Fibroblast of skin of abdomen (primary cell): Measurements from ENCODE around the gene BCL2L13.
A peak's percentile ranks its signal among the peaks of the same experiment; 100 is the strongest.
"Not testable (repeated sequence)": the region's sequence is repeated elsewhere in the genome, so short reads cannot be mapped to it uniquely, and the experiment has no call there.

ENCODE experiments used
- DNase-seq: peaks from one replicate; pipeline ENCODE4 v3.0.0-alpha.2; 2013

BCL2L13 gene

DNA sequence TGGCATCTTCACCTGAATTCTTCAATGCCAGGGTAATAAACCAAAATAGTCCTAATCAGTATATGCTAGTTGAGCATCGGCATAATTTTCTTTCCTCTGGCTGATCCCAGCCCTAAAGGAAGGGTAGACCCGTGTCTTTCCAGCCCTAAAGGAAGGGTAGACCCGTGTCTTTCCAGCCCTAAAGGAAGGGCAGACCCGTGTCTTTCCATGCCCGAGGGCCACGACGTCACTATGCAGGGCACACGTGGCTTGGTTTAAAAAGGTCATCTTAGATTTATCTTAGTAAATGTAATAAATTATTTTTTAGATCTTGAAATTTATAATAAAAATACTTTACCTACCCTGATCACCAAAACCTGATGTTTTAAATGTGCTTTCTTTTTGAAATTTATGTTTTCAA, 90.2 kb downstream of the BCL2L13 start:
- no peak for DNase-seq

DNA sequence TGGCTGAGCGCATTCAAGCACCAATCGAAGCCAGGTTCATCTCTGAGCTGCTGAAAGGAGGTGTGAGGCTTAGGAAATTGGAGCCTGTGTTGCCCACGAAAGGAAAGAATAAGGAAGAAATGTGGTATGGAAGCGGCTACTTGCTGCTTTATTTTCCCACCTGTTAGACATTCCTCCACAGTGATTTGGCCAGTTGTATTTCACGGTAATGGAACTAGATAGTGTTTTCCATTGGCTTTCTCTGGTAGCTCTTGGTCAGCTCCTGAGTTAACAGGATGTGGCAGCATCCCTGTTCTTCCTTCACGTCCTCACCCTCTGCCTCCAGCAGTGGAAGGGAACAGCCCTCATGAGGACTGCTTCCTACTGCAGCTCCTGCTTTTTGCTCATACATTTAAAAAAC, 91.0 kb downstream of the BCL2L13 start:
- no peak for DNase-seq

DNA sequence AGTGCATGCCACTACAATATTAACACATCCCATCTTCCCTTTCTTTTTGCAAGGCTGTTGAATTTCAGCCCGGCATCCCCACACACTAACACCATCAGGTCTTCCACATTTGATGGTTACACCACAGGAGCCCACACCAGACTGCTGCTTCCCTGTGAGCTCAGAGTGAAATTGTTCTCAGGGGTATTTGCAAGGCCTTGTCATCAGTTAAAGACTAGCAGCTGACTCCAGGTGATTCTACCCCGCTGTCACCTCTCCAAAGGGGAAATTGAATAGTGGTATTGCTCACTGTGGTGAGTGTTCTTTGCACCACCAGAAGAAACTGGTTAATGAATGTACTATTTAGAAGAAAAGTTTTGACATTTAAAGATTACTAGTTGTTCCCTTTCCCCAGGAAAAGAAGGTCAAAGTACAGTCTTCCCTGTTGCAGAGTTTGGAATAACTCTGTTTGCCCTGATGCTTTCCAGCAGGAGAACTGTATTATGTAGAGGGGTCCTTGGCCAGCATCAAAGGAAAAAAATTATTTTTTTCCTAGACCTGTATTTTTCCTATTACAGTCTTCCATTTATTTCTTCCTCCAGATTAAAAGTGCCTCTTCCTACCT, 93.8 kb downstream of the BCL2L13 start:
- no peak for DNase-seq

DNA sequence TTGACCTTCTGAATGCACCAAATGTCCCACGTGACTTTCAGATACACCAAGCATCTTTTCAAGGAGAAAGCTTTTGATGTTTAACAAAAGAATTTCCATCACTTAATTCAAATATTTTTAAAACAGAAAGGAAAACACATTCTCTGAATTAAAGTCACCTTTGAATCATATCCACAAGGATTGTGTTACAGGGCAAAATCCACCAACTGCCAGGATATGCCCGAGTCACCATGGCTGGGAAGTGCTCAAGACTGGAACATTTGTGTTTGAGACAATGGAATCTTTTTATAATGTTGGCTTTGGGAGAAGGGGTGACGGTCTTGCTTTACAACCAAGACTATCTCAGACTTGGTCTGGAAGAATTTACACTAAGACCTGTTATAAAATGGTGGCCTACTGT, 94.9 kb downstream of the BCL2L13 start:
- DNase-seq = peak; percentile 18

DNA sequence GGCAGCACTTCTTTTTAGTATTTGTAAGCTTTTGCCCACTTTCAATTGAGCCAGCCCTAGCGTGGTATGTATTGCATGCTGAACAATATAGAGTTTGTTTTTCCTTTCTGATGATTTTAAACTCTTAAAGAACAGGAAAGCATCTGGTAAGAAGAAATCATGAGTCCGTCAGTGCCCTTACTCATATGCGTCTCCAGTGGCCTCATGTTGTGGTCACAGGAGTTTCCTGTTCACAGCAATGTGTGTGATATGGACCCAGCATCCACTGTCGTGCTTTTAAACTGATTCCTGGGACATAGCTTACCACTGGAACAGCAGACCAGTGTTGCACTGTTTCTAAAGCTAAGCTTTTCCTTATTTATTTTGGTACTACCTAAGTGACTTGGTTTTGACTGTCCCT, 95.6 kb downstream of the BCL2L13 start:
- peak; percentile 49 for DNase-seq

DNA sequence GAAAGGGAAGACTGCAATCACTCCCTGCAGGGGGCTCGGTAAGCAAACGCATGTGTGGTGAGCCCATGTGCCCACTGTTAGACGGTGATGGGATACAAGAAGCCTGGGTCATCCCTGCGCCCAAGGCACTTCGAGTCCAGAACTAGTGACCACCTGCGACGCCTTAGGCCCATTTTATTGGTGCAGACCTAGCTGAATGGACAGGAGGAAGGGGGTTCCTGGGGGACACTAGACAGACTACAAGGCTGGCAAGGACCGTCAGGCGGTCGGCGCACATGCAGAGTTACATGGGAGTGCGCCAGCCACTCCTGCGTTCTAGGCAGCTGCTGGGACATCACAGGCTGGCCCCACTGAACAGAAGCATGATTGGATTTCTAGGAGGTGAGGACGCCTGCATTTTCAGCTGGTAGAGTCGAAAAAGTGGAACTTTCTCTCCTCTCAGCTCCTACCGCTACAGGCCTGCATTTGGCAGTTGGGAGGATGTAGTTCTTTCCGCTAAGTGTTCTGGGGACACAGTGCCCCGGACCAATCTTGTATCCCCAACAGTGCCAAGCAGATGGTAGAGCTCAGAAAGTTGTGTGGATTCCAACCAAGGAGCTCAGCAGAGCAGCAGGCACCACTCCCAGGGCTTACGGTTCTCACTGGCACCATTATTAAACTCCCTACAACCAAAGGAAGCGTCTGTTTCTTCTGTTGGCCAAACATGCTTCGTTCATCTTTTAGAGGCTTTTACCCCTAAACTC, 100.0 kb downstream of the BCL2L13 start:
- no peak for DNase-seq

DNA sequence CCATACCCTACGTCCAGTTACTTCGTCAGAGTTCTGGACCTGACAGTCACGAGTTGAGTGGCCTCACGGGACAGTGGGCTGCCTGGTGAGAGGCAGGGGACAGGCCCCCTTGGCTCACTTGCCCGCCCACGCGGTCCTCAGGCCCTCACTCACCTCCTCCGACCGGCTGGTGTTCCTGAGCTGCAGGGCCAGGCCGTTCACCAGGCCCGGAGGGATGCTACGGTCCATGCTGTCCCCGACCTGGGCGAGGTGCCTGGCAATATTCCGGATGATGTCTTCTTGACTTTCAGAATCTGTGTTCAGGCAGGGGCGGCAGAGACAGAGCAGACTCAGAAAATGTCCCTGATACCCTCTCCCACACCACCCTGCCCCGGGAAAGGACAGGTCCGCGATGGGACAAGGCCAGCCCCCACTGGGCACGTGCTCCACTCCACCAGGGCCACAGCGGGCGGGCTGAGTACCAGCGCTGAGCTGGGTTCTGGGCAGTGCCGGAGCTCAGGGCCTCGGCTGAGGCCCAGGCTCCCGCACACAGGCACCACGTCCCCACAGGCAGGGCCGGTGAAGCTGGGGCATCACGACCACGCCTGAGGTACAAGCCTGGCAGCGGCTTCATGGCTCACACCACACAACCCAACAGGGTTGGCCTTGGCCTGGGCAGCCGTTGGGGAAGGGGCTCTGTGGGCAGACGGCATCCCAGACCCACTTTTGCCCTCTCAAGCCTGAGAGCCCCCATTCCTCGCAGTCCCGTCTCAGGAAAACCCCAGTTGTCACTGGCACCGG, 100.8 kb downstream of the BCL2L13 start:
- DNase-seq = no peak

DNA sequence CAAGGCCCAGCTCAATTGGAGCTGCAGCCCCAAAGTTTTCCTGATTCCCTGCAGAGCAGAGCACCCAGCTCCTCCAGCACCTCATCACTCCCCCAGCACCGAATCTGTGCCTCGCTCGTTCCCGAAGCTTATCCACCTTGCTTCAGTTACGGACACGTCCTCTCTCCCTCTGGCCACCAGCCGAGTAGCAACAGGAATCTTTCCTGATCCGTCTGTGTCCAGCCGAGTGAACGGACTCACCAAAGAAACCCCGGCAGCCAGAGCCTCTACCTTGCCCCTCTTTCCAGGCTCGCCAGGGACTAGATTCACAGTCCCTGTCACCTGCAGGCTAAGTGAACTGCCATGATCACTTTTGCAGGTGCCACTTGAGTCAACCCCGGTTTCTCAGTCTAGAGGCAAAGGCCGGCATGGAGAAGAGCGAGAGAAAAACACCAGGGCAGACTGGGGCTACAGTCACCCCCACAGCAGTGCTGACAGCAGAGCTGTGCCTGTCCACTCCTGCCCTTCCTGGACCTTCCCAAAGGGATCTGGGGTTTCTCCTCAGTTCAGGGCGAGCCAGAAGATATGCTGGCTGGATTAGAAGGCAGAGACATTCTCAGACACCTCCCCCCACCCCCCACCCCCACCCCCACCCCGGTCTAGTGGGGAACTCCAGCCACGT, 103.4 kb downstream of the BCL2L13 start:
- DNase-seq = no peak

DNA sequence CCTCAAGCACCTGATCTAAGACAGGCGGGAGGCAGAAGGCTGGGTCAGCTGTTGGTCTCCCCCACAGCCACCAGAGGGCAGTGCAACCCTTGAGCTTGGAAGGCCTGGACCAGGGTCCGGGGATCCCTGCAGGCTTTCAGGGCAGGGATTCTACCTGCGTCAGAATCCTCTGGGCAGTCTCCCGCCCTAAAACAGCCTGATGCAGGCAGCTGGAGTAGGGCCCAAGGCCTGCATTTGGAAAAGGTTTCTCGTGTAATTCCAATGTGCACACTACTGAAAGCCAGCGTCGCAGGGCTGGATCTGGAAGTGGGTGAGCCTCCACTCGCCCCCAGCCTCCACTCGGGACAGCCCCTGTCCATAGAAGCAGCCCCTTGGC, 104.0 kb downstream of the BCL2L13 start:
- peak; percentile 58 for DNase-seq

DNA sequence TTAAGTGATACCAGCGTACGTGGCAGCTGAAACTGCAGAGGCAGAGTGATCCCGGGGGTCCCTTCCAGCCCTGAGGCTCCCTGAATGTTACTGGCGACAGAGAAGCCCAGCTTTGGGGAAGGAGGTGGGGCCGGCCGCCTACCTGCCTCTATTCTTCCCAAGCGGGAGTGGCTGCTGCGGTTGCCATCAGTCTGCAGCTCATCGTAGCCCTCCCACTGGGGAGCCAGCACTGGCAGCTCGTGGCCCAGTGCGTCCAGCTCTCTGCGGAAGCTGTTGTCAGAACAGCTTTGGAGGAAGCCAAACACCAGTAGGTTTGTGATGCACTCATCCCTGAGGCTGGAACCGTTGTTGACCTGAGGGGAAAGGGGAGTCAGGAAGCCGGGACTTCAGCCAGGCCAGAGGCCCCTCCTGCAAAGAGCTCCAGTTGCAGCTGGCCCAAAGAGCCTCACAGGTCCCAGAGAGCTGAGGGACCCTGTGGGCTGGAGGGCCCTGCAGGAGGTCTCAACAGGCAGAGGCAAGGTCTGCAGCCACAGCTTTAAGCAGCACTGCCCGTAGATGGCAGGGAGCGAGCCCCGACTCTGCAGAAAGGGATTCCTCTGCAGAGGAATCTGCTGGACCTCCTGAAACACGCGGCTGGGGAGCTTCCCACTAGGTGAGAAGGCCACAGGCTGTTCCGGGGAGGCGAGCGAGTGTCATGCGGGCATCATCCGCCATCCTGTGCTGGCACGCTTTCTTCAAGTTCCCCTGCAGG, 105.3 kb downstream of the BCL2L13 start:
- DNase-seq = no peak

DNA sequence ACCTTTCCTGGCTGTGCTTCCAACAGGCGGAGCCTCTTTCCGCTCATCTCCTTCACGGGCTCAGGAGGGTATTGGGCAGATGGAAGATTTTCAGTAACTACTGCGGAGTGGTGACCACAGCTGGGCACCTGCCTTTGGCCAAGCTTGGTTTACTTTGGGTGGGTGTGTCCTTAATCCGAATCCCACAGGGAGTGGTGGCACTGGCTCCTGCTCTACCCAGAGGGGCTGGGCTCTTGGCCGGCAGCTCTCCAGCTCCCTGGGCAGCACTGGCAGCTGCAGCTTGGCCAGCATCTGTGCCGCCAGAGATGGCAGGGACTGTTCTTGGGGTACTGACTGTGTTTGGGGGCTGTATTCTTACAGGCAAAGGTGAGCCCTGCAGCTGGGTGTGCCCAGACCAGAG, 105.9 kb downstream of the BCL2L13 start:
- no peak for DNase-seq

DNA sequence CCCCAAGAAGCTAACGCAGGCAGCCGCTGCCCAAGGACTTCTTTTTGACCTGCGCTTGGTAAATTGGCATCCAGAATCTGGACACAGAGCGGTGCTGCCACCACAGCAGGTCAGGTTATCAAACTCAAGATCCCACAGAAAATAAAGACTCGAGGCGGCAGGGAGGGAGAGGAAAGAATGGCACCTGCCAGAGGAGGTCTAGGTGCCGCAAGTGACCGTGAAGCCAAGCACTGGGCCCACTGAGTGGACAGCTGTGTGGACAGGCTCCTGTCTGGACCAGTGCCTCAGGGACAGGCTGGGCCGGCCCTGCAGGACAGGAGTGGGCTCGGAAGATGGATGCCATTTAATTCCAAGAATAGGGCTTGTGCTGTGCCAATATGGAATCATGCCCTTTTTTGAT, 108.4 kb downstream of the BCL2L13 start:
- DNase-seq = no peak

DNA sequence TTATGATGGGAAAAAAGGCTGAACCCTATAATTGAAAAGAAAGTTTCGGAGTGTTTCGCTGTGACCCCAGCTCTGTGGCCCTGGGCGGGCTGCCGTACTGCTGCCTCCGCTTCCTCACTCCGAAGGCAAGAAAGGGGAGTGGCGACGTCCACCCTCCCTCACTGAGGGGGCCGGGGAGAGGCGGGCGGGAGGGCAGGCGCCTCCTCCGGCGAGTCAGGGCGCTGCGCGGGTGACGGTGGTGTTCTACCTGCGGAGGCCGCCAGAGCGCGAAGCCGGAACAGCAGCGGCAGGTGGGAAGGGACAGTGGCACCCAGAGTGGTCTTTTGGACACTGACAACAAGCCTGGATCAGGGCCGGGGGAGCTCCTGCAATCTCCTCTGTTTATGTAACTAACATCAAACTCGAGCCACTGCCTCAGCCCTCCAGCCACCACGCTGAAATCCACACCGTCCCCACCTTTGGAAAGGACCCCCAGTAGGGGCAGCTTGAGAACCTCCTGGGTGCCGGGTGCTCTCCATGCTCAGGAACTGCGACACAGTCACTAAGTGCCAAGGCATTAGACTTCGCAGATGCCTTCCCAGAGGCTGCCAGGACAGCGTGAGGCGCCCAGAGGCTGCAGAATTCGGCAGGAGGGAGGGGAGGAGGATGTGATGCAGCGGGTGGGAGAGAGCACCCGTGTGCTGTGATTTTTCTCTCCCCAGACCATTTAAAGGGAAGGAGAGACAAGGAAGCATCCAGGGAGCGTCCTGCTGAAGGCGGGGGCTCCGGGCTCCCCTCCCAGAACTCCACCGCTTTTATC, 110.2 kb downstream of the BCL2L13 start:
- no peak for DNase-seq

DNA sequence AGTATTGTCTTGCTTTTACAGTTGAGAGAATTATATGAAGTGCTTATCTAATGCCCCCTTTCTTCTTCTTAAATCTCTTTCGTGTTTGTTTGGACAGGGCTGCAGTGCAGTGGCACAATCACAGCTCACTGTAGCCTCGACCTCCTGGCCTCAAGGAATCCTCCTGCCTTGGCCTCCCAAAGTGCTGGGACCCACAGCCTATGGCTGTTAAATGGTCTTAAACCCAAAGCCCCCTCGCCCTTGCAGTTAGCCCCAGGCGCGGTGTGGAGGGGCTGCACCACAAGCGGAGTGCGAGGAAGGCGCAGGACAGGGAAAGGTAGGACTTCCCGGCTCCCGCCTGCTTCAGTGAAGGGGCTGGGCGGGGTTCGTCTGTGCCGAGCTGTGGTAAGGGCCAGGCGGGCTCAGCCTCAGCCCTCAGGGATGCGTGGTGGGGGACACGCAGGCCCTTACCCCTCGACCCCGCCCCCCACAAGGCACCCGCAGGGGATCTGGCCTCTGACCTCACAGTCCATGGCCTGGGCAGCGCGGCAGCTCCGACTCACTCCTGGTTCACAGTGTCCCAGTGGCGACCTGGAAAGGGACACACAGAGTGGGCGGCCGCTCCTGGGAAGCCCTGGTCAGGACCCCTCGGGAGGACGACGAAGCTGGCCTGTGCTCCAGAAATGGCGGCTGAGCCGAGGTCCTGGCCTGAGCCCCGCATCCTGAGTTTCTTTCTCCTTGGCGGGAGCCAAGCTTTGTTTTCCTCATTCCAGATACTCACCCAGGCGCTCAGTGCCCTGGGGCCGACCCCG, 111.2 kb downstream of the BCL2L13 start:
- DNase-seq = no peak

DNA sequence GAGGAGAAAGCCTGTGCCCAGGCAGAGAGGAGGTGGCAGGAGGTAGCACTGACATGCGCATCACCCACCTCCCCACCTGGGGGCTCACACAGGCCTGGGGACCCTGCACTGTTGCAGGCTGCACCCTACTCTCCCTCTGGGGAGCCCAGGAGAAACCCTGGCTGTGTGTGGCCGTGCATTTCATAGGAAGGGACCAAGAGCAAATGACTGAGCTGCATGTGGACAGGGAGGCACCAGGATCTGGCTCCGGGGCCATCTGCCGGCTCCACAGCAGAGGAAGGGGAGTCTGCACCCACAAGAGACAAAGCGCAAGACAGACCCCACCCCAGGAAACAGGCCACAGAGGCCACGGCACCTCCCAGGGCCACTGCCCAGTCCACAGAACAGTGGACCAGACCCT, 113.0 kb downstream of the BCL2L13 start:
- DNase-seq = no peak

DNA sequence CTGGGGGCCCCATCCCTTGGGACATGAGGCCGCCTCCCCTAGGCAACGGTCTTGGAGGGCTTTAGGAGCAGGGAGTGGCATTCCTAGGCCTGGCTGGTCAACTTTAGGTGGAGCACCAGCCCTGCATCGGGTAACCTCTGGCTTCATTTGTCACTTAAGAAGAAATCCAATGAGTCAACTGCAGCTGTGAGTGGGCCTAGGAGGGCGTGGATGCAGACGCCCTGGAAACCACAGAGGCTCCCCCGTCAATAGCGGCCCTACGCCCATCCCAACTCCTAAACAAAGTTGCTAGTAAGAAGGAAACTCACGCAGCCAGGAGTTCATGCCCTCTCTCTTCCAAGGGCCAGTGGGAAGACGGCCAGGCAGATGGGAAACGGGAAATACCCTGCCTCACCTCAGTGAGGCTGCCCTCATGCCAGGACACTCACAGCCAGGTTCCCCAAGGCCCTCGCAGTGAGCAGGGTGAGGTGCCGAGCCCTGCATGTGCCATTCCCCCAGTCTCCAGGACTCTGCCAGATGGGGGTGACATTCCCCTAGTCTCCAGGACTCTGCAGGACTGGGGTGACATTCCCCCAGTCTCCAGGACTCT, 114.9 kb downstream of the BCL2L13 start:
- DNase-seq = no peak

DNA sequence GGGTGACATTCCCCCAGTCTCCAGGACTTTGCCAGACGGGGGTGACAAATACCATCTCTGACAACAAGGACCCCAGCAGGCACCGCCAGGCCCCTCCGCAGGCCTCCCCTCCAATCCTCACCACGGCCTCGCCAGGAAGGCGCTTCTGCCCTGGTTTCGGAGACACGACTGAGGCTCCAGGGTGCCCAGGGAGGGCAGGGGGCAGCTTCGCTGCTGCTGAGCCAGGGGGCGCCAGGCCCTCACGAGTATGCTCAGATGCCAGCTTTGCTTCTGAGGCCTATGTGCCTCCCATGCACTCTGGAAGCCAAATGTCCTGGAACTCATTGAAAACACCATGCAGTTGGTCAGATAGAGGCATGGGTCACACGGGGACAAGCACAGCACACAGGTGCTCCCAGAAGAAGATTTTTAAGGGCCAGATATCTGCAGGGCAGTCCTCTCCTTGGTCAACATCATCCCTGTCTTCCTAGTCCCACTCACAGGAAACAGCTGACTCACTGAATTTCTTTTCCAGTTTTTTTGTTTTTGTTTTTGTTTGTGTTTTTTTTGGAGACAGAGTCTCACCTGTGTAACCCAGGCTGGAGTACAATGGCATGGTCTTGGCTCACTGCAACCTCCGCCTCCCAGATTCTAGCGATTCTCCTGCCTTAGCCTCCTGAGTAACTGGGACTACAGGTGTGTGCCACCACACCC, 115.8 kb downstream of the BCL2L13 start:
- DNase-seq = no peak

DNA sequence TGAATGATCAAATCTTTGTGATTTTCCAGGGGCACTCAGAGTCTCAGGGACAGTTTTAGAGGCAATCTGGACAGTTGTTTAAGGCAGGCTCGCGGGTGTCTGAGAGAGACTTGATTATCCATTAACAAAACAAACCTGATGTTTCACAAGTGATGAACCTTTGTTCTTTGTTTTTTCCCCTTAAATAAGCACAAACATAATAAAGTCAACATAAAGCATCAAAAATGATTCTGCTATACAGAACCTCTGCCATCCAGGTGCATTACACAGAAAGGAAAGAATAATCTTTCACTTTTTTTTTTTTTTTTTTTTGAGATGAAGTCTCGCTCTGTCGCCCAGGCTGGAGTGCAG, 122.6 kb downstream of the BCL2L13 start:
- no peak for DNase-seq

DNA sequence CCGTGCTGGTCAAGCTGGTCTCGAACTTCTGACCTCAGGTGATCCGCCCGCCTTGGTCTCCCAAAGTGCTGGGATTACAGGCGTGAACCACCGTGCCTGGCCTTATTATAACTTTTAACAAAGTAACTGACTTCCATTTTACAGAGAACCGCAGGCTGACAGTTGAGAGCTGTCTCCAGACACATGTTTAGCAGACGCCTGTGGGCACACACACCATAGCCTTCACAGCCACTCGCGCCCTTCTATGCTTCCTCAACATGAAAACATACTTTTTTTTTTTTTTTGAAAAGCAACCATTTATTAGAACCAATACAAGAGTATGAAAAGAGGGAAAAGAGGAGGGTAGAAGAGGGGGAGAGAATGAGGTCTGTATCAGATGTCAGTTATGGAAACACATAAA, 124.9 kb downstream of the BCL2L13 start:
- not testable (repeated sequence) for DNase-seq

DNA sequence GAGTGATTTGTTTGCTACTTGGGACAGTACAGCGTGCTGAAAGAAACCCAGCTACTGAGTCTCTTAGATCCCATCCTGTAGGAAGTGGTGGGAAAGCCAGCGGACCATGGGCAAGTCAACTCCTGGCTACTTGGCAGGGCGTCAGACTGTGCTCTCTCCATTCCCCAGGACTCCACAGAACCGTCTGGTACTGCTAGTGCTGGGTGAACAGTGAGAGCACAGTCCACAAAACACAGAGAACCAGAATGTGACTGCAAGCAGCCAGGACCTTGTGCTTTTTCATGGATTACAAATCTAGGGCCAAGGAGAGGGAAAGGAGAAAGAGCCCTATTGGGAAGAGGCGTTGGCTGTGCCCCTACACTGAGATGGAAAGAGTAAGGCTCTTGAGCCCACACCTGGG, 125.5 kb downstream of the BCL2L13 start:
- no peak for DNase-seq
